Endodermal cell (in vitro differentiated cells): Measurements from ENCODE around the gene GCK. TPM values are rescaled to one million over a fixed set of nuclear protein-coding genes. Genes with fewer than 3 reads are reported as not detected.

Experiments used
- DNase-seq: peaks from one replicate; pipeline ENCODE4 v3.0.0-alpha.2; 2017
- H3K27ac ChIP-seq: 2 replicates; pipeline ENCODE4 v1.5.1; 2013; ENCODE audit warnings: mild to moderate bottlenecking, low read depth, low read length, moderate library complexity
- H3K27me3 ChIP-seq: 2 replicates; pipeline ENCODE4 v1.6.1; 2013; ENCODE audit warnings: mild to moderate bottlenecking, low read length, moderate library complexity; ENCODE audit not compliant: insufficient read depth, control insufficient read depth, poor library complexity, severe bottlenecking
- H3K36me3 ChIP-seq: 2 replicates; pipeline ENCODE4 v1.7.0; 2013; ENCODE audit warnings: mild to moderate bottlenecking, low read length, moderate library complexity; ENCODE audit not compliant: control insufficient read depth, insufficient read depth
- H3K4me1 ChIP-seq: one replicate; pipeline ENCODE4 v1.7.0; 2013; ENCODE audit warnings: low read length; ENCODE audit not compliant: control insufficient read depth, insufficient read depth
- H3K4me3 ChIP-seq: 2 replicates; pipeline ENCODE4 v1.5.1; 2013; ENCODE audit warnings: mild to moderate bottlenecking, low read length, moderate library complexity
- H3K9ac ChIP-seq: 2 replicates; pipeline ENCODE4 v1.6.1; 2013; ENCODE audit warnings: mild to moderate bottlenecking, low read length, moderate library complexity; ENCODE audit not compliant: poor library complexity, severe bottlenecking; ENCODE audit errors: extremely low read depth
- H3K9me3 ChIP-seq: 2 replicates; pipeline ENCODE4 v1.6.1; 2013; ENCODE audit warnings: mild to moderate bottlenecking, low read length, moderate library complexity; ENCODE audit not compliant: control insufficient read depth
- H3K27ac Mint-ChIP-seq: 2 replicates; pipeline ENCODE4 v1.8.0; 2020; ENCODE audit warnings: mixed read lengths
- H3K27me3 Mint-ChIP-seq: 2 replicates; pipeline ENCODE4 v1.8.0; 2021; ENCODE audit warnings: mild to moderate bottlenecking, mixed read lengths; ENCODE audit not compliant: insufficient read depth
- H3K36me3 Mint-ChIP-seq: 2 replicates; pipeline ENCODE4 v1.8.0; 2020; ENCODE audit warnings: low read depth, mixed read lengths
- H3K4me1 Mint-ChIP-seq: 2 replicates; pipeline ENCODE4 v1.8.0; 2020; ENCODE audit warnings: mixed read lengths
- H3K4me3 Mint-ChIP-seq: 2 replicates; pipeline ENCODE4 v1.8.0; 2020; ENCODE audit warnings: mild to moderate bottlenecking, moderate library complexity, mixed read lengths
- H3K9me3 Mint-ChIP-seq: 2 replicates; pipeline ENCODE4 v1.8.0; 2020; ENCODE audit warnings: mild to moderate bottlenecking, mixed read lengths
- WGBS, 2 experiments: methylation state at CpG; one replicate each; pipeline versions ENCODE4 v1.1.5 to v1.1.7; 2013; ENCODE audit warnings: missing lambda C conversion rate in 2 of 2, mixed read lengths in 1 of 2; ENCODE audit not compliant: insufficient coverage in 1 of 2, insufficient read length in 1 of 2; 5-methylcytosine and 5-hydroxymethylcytosine counted together
- total RNA-seq, 2 donors: library from RNA; stranded (reverse); fragmentation: NEBNext Ultra II Directional in 1 of 2; extraction: Animal tissue kit (Norgen Biotek cat#: 25700) in 1 of 2; gene quantifications; 2 replicates in 1 of 2; 3 replicates in 1 of 2; pipeline ENCODE4 v1.2.1, GENCODE V29; 2021
- TF ChIP-seq, protein P1 (sequence below): fragments of 200-600 bp; sonication (generic); conservative IDR thresholded peaks from 2 replicates; pipeline ENCODE4 v1.5.0; 2021; ENCODE audit warnings: antibody characterized with exemption, mild to moderate bottlenecking

Gene GCK
- total RNA-seq, 2 donors from 2014 or later: 0.29 to 0.48 TPM

DNA sequence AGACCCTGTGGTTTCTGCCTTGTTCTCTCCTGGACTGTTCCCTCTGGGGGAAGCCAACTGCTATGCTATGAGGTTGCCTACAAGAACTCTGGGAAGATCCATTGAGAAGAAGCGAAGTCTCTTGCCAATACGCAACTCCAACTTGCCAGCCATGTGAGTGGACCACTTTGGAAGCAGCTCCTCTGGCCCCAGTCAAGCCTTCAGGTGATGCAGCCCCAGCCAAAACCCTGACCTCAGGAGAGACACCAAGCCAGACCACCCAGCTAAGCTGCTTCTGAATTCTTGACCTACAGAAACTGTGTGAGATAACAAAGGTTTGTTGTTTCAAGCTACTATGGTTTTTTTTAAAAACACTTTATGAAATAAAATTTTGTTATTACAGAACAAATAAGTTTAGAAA is 27.9 kb downstream of the GCK start:
- Histone ChIP-seq H3K36me3 (no peaks in the 10 kb centered on the region), H3K4me1 (no peaks in the 10 kb centered on the region), H3K9me3 (no peaks in the 10 kb centered on the region), H3K4me3 (no peak overlapping the region), H3K27me3 (no peaks in the 10 kb centered on the region), H3K9ac (no peak overlapping the region), H3K27ac (no peak overlapping the region)
- DNase-seq: peak; percentile 26
- H3K4me1 Mint-ChIP-seq: no peaks in the 10 kb centered on the region
- TF ChIP-seq, protein P1, sequence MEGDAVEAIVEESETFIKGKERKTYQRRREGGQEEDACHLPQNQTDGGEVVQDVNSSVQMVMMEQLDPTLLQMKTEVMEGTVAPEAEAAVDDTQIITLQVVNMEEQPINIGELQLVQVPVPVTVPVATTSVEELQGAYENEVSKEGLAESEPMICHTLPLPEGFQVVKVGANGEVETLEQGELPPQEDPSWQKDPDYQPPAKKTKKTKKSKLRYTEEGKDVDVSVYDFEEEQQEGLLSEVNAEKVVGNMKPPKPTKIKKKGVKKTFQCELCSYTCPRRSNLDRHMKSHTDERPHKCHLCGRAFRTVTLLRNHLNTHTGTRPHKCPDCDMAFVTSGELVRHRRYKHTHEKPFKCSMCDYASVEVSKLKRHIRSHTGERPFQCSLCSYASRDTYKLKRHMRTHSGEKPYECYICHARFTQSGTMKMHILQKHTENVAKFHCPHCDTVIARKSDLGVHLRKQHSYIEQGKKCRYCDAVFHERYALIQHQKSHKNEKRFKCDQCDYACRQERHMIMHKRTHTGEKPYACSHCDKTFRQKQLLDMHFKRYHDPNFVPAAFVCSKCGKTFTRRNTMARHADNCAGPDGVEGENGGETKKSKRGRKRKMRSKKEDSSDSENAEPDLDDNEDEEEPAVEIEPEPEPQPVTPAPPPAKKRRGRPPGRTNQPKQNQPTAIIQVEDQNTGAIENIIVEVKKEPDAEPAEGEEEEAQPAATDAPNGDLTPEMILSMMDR: no peak
- no peaks in the 10 kb centered on the region for H3K27me3 Mint-ChIP-seq
- 99 to 100% methylated on average over 2 of the region's 2 CpGs for WGBS, 2 experiments
- H3K9me3 Mint-ChIP-seq: no peaks in the 10 kb centered on the region
- H3K36me3 Mint-ChIP-seq: no peaks in the 10 kb centered on the region
- no peak overlapping the region for H3K4me3 Mint-ChIP-seq
- H3K27ac Mint-ChIP-seq: no peak overlapping the region

DNA sequence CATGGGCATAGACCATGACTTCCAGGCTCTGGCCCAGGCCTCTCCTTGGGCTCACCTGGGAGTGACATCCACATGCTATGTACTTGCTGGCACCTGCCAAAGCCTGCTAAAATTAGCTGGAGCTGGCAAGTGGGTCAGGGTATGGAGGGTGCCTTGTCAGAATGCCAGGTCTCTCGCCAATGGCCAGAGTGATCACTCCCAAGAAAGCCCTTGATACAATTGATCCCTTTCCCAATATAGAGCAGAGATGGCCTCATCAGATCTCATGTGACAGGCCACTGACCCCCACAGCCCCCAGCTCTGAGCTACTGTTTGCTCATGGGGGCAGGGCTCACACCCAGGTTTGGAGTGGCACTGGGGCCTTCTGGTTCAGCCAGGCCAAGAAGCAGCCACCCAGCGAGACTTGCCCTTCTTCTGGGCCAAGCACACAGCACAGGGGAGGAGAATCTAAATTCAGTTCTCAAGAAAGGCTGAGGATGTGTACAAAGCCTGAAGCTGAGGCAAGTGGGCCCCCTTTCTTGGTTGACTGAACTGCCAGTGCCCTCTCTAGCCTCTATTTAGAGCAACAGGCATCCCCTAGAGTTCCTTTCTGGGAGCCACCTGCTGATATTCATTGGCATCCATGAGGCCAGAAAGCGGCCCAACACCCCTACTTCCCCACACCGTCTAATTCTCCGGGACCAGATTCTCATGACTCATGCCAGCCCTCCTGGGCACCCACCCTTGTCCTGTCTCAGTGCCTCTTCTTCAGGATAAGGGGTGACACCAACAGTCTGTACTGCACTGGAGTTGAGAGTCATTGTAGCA is 29.2 kb downstream of the GCK start:
- 93 to 100% methylated on average over 1 to 5 of the region's 5 CpGs for WGBS, 2 experiments
- Histone ChIP-seq H3K27ac (no peak overlapping the region), H3K9ac (no peak overlapping the region), H3K36me3 (no peaks in the 10 kb centered on the region), H3K4me3 (no peak overlapping the region), H3K9me3 (no peaks in the 10 kb centered on the region), H3K4me1 (no peaks in the 10 kb centered on the region), H3K27me3 (no peaks in the 10 kb centered on the region)
- Mint-ChIP-seq H3K4me1 (no peaks in the 10 kb centered on the region), H3K27ac (no peak overlapping the region), H3K36me3 (no peaks in the 10 kb centered on the region), H3K27me3 (no peaks in the 10 kb centered on the region), H3K9me3 (no peaks in the 10 kb centered on the region), H3K4me3 (no peak overlapping the region)
- DNase-seq: peak; percentile 20
- TF ChIP-seq, protein P1: no peak

DNA sequence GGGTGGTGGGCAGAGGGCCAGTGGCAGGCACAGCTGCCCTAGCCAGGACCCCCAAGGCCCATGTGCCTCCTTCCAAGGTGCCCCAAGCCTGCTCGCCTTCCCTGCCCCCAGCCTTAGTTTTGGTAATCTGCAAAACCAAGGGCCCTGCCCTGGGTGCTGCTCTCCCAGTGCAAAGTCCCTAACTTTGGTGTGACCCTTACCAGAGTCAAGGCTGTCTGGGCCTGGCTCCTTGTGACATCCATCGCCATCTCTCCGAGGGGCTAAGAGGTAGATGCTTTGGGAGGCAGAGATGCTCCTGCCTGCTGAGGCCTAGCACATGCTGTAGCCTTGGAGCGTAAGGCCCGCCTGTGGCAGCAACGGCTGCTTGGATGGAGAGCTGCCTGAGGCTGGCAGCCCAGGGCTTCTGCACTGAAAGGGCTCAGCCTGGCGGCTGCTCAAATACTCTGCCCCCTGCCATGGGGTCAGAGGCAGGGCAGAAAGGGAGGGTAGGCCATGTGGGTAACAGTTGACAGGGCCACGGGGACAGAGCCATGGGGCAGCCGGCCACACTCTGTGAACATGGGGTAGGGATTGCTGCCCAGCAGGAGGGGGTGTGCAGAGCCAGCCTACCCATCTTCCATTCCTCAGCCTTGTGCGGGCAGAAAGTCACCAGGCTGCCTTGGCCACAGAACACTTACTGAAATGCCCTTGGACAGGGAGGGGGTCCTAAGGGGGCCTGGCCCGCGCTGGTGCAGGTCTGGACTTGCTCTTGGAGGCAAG is 30.2 kb downstream of the GCK start:
- H3K27ac ChIP-seq: no peak overlapping the region
- no peaks in the 10 kb centered on the region for H3K4me1 Mint-ChIP-seq
- no peaks in the 10 kb centered on the region for H3K9me3 Mint-ChIP-seq
- H3K9ac ChIP-seq: no peak overlapping the region
- no peaks in the 10 kb centered on the region for H3K27me3 ChIP-seq
- WGBS, 2 experiments: 91 to 94% methylated on average over 7 to 12 of the region's 12 CpGs
- H3K4me3 Mint-ChIP-seq: no peak overlapping the region
- no peaks in the 10 kb centered on the region for H3K36me3 Mint-ChIP-seq
- no peaks in the 10 kb centered on the region for H3K36me3 ChIP-seq
- H3K9me3 ChIP-seq: no peaks in the 10 kb centered on the region
- no peak overlapping the region for H3K4me3 ChIP-seq
- TF ChIP-seq, protein P1: no peak
- peak; percentile 38 for DNase-seq
- no peak overlapping the region for H3K27ac Mint-ChIP-seq
- H3K27me3 Mint-ChIP-seq: no peaks in the 10 kb centered on the region
- no peaks in the 10 kb centered on the region for H3K4me1 ChIP-seq
